HEK293 (cell line): ENCODE data around the gene LZTR1.

Source experiments
- AEBP2 ChIP-seq: fragments of 450-650 bp; formaldehyde crosslinking; IDR thresholded peaks from 2 replicates; pipeline ENCODE4 v1.5.1; 2016; ENCODE audit warnings: missing biosample characterization, missing genetic modification characterization, borderline replicate concordance
- CTCF ChIP-seq: fragments of 450-650 bp; formaldehyde crosslinking; IDR thresholded peaks from 2 replicates; pipeline ENCODE4 v1.5.1; 2016; ENCODE audit warnings: missing biosample characterization, missing genetic modification characterization
- HOXA7 ChIP-seq: sonication (generic); formaldehyde crosslinking; IDR thresholded peaks from 2 replicates; pipeline ENCODE4 v1.8.1; 2022; ENCODE audit warnings: missing genetic modification reagents, borderline replicate concordance
- MYNN ChIP-seq: fragments of 450-650 bp; formaldehyde crosslinking; IDR thresholded peaks from 2 replicates; pipeline ENCODE4 v1.5.1; 2016; ENCODE audit warnings: missing biosample characterization, missing genetic modification characterization, borderline replicate concordance
- ZBTB21 ChIP-seq: fragments of 450-650 bp; formaldehyde crosslinking; IDR thresholded peaks from 2 replicates; pipeline ENCODE4 v1.5.1; 2017; ENCODE audit warnings: missing biosample characterization, missing genetic modification characterization
- ZBTB8A ChIP-seq: fragments of 450-650 bp; formaldehyde crosslinking; IDR thresholded peaks from 2 replicates; pipeline ENCODE4 v1.5.1; 2016; ENCODE audit warnings: missing biosample characterization, missing genetic modification characterization
- ZNF398 ChIP-seq: fragments of 450-650 bp; formaldehyde crosslinking; IDR thresholded peaks from 2 replicates; pipeline ENCODE4 v1.5.1; 2017; ENCODE audit warnings: missing biosample characterization, missing genetic modification characterization
- ZNF530 ChIP-seq: fragments of 450-650 bp; formaldehyde crosslinking; IDR thresholded peaks from 2 replicates; pipeline ENCODE4 v1.5.1; 2016; ENCODE audit warnings: low read depth, missing biosample characterization, missing genetic modification characterization
- ZNF645 ChIP-seq: fragments of 450-650 bp; formaldehyde crosslinking; IDR thresholded peaks from 2 replicates; pipeline ENCODE4; 2016; ENCODE audit warnings: missing biosample characterization, missing genetic modification characterization
- ZSCAN16 ChIP-seq: fragments of 450-650 bp; formaldehyde crosslinking; IDR thresholded peaks from 2 replicates; pipeline ENCODE4 v1.5.1; 2016; ENCODE audit warnings: missing biosample characterization, missing genetic modification characterization
- ZSCAN4 ChIP-seq: fragments of 450-650 bp; formaldehyde crosslinking; IDR thresholded peaks from 2 replicates; pipeline ENCODE4 v1.5.1; 2017; ENCODE audit warnings: missing biosample characterization, missing genetic modification characterization

- TF ChIP-seq CTCF (no peak), ZBTB8A (no peak), MYNN (tag by site-specific recombination) (no peak), ZNF530 (tag by site-specific recombination) (no peak), ZSCAN4 (tag by site-specific recombination) (no peak), ZNF398 (tag by site-specific recombination) (no peak), ZNF645 (no peak), AEBP2 (tag by site-specific recombination) (no peak), HOXA7 (CRISPR knock-in tag) (no peak), ZBTB21 (tag by site-specific recombination) (no peak), ZSCAN16 (tag by site-specific recombination) (no peak)
Observed at GRCh38 chr22:21025266-21025665, 43.2 kb downstream of the LZTR1 start.
